SK-N-SH (cell line): ENCODE results near the gene CACNA2D1. TPM values are rescaled to one million over a fixed set of nuclear protein-coding genes. Genes with fewer than 3 reads are reported as not detected.

ENCODE experiments used
- CTCF ChIA-PET: fragments of 300-600, 350-600 bp; formaldehyde crosslinking; extraction: SDS; loops from one replicate; lab custom pipeline; 2021; lab: Yijun Ruan, JAX
- POLR2A ChIA-PET: fragments of 350-600 bp; sonication (Branson Sonifier 250); formaldehyde crosslinking; extraction: SDS; loops from one replicate; lab custom pipeline; 2020; ENCODE audit warnings: antibody characterized with exemption, inconsistent platforms; lab: Yijun Ruan, JAX
- DNase-seq: peaks from one replicate; pipeline ENCODE4 v3.0.0; 2012
- H2AFZ ChIP-seq: fragments of 200-600 bp; sonication (generic); 2 replicates; pipeline ENCODE4 v1.8.1; 2016; ENCODE audit warnings: antibody characterized with exemption, mild to moderate bottlenecking, low read depth
- H3F3A ChIP-seq: fragments of 200-600 bp; sonication (generic); replicated peaks from 2 replicates; pipeline ENCODE3; 2016; ENCODE audit warnings: antibody characterized with exemption, mild to moderate bottlenecking; ENCODE audit not compliant: insufficient read depth
- H3K27ac ChIP-seq, 2 experiments: fragments of 200-500 bp in 1 of 2; fragments of 200-600 bp in 1 of 2; sonication (Bioruptor generic) in 1 of 2; sonication (generic), shearing (Covaris generic) in 1 of 2; 2 replicates each; pipeline versions ENCODE4 v1.5.1 to v1.6.1; 2014 to 2016; ENCODE audit warnings: low read depth in 2 of 2, inconsistent platforms in 1 of 2, low read length in 1 of 2, mild to moderate bottlenecking in 1 of 2, mixed read lengths in 1 of 2
- H3K27me3 ChIP-seq: fragments of 200-600 bp; sonication (generic), shearing (Covaris generic); 2 replicates; pipeline ENCODE4 v1.6.1; 2016; ENCODE audit warnings: mixed run types; ENCODE audit not compliant: insufficient read depth
- H3K36me3 ChIP-seq, 2 experiments: fragments of 200-500 bp in 1 of 2; fragments of 200-600 bp in 1 of 2; sonication (Bioruptor generic) in 1 of 2; sonication (generic) in 1 of 2; replicated peaks in 1 of 2; 2 replicates each; pipeline versions ENCODE3 to v1.5.1; 2014 to 2016; ENCODE audit warnings: low read length in 1 of 2, mild to moderate bottlenecking in 1 of 2; ENCODE audit not compliant: insufficient read depth in 2 of 2, control insufficient read depth in 1 of 2
- H3K4me1 ChIP-seq, 2 experiments: fragments of 200-500 bp in 1 of 2; fragments of 200-600 bp in 1 of 2; sonication (Bioruptor generic) in 1 of 2; sonication (generic), shearing (Covaris generic) in 1 of 2; 2 replicates each; pipeline versions ENCODE4 v1.5.1 to v1.6.1; 2014 to 2016; ENCODE audit warnings: low read depth in 1 of 2, low read length in 1 of 2, mixed run types in 1 of 2; ENCODE audit not compliant: insufficient read depth in 2 of 2, control insufficient read depth in 1 of 2
- H3K4me2 ChIP-seq: fragments of 200-600 bp; sonication (generic), shearing (Covaris generic); 2 replicates; pipeline ENCODE4 v1.6.1; 2017; ENCODE audit warnings: mixed run types
- H3K4me3 ChIP-seq, 2 experiments: fragments of 200-500 bp in 1 of 2; fragments of 200-600 bp in 1 of 2; sonication (Bioruptor generic) in 1 of 2; sonication (generic), shearing (Covaris generic) in 1 of 2; 2 replicates each; pipeline versions ENCODE4 v1.5.1 to v1.8.1; 2014 to 2016; ENCODE audit warnings: low read depth in 2 of 2, inconsistent platforms in 1 of 2, low read length in 1 of 2, mild to moderate bottlenecking in 1 of 2, mixed read lengths in 1 of 2, moderate library complexity in 1 of 2
- H3K79me2 ChIP-seq: fragments of 200-600 bp; sonication (generic); 2 replicates; pipeline ENCODE4 v1.8.1; 2017; ENCODE audit warnings: mild to moderate bottlenecking; ENCODE audit not compliant: insufficient read depth
- H3K9ac ChIP-seq: fragments of 200-600 bp; sonication (generic); 2 replicates; pipeline ENCODE4 v1.6.1; 2017; ENCODE audit warnings: mixed run types
- H3K9me2 ChIP-seq: fragments of 200-600 bp; sonication (generic); 2 replicates; pipeline ENCODE4 v1.6.1; 2017; ENCODE audit warnings: mixed run types
- H3K9me3 ChIP-seq: fragments of 200-600 bp; sonication (generic); 2 replicates; pipeline ENCODE4 v1.6.1; 2017; ENCODE audit warnings: mixed run types, mild to moderate bottlenecking, moderate library complexity
- H4K20me1 ChIP-seq: fragments of 200-600 bp; sonication (generic); 2 replicates; pipeline ENCODE4 v1.6.1; 2017; ENCODE audit warnings: mild to moderate bottlenecking, mixed run types; ENCODE audit not compliant: insufficient read depth
- ELF1 ChIP-seq: IDR thresholded peaks from 2 replicates; pipeline ENCODE4 v1.4.0; 2012
- EZH2phosphoT487 ChIP-seq: fragments of 200-600 bp; sonication (generic); IDR thresholded peaks from 2 replicates; pipeline ENCODE4 v1.6.1; 2017; ENCODE audit warnings: low read depth, mixed run types, mild to moderate bottlenecking, antibody characterized with exemption, moderate library complexity, borderline replicate concordance
- MXI1 ChIP-seq: IDR thresholded peaks from 2 replicates; pipeline ENCODE4 v1.6.1; 2012; ENCODE audit warnings: mild to moderate bottlenecking, low read depth, low read length, improper control_type of control experiment
- REST ChIP-seq: IDR thresholded peaks from 2 replicates; pipeline ENCODE4 v1.6.1; 2012; ENCODE audit warnings: mild to moderate bottlenecking, low read depth, low read length, moderate library complexity
- SIN3A ChIP-seq: IDR thresholded peaks from 2 replicates; pipeline ENCODE4 v1.6.1; 2012; ENCODE audit warnings: low read depth, mild to moderate bottlenecking, low read length, moderate library complexity, borderline replicate concordance
- WGBS: methylation state at CpG from one replicate; pipeline ENCODE4 v1.1.6; 2017; ENCODE audit warnings: low lambda C conversion rate; 5-methylcytosine and 5-hydroxymethylcytosine counted together
- polyA plus RNA-seq, 3 experiments: library from polyadenylated mRNA; depleted of rRNA; stranded (reverse); fragments of >200 nt; gene quantifications; 2 replicates each; pipeline ENCODE4 v1.2.3, GENCODE V29; 2012
- TF ChIP-seq, protein P1 (sequence below): IDR thresholded peaks from 2 replicates; pipeline ENCODE4 v1.4.0; 2012; ENCODE audit warnings: low read depth

Gene CACNA2D1
- polyA plus RNA-seq, 1 of the 3 experiments (the other 2 are of a cell fraction), result 3.4 TPM

DNA sequence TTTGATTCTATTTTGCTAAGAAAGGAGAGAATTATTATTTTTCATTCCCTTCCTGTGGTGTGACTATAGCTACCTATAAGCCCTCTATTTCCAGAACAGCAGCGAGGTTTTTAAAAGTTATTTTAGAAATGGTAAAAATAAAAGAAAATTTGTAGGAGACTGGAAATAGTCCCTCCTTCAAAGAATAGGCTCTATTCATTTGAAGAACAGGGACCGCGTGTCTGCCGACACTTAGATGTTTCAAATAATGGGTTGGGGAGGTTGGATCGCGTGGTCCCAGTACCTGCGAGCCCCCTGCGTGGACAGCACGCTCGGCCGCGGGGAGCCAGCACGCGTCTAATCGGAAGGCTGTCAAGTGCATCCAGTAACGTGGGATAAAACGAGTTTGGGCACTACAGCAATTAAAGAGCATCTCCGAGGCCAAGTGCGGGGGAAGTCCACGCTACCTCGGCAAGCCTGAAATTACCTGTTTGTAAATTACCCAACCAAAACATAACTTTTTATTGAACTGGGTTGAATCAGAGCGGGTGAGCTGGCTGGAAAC, 1.0 kb downstream of the CACNA2D1 start:
- H3K4me2 ChIP-seq, result peak overlapping the region; percentile 90
- H3K9ac ChIP-seq, result peak overlapping the region; percentile 88
- H3K79me2 ChIP-seq, result peaks cover 40% of the 10 kb centered on the region
- under 1% methylated on average over 22 of the region's 22 CpGs for WGBS
- H3K9me2 ChIP-seq, result no peaks in the 10 kb centered on the region
- peaks cover 6% of the 10 kb centered on the region; the same call in 1 of the 2 replicates for H4K20me1 ChIP-seq
- no peaks in the 10 kb centered on the region for H3K9me3 ChIP-seq
- H3K4me3 ChIP-seq, result peak overlapping the region; percentile 89 to 100
- TF ChIP-seq MXI1, result peak; percentile 88
- no peak for TF ChIP-seq EZH2phosphoT487
- peak; percentile 49; the same call in 1 of the 2 replicates for TF ChIP-seq SIN3A
- TF ChIP-seq, protein P1, sequence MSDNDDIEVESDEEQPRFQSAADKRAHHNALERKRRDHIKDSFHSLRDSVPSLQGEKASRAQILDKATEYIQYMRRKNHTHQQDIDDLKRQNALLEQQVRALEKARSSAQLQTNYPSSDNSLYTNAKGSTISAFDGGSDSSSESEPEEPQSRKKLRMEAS, result peak; percentile 80
- 0 out of 2 replicates have a peak, but pooled peaks have one; percentile 19 for TF ChIP-seq REST
- H2AFZ ChIP-seq, result peak overlapping the region; percentile 54
- H3K4me1 ChIP-seq, result peaks cover 8 to 37% of the 10 kb centered on the region in 2 experiments; a peak in 3 of 4 replicates
- DNase-seq, result peak; percentile 62
- POLR2A ChIA-PET, result no interaction called here
- CTCF ChIA-PET, result interaction anchor here (0.5 to 1.3 kb wide), 9 partner anchors 39 to 1620 kb away, joined by 3 to 5 read pairs (median 3); no protein-coding TSS in a partner anchor
- H3K36me3 ChIP-seq, result no peaks in the 10 kb centered on the region
- peak overlapping the region; percentile 81 to 99 for H3K27ac ChIP-seq
- H3K27me3 ChIP-seq, result no peaks in the 10 kb centered on the region
- H3F3A ChIP-seq, result peaks cover 7% of the 10 kb centered on the region

GRCh38 chr7:82441669-82442478, 1.7 kb downstream of the CACNA2D1 start:
- Histone ChIP-seq H4K20me1 (peaks cover 6% of the 10 kb centered on the region; the same call in 1 of the 2 replicates), H3K79me2 (peaks cover 40% of the 10 kb centered on the region), H3F3A (peaks cover 7% of the 10 kb centered on the region), H3K9ac (peak overlapping the region; percentile 88; the same call in 1 of the 2 replicates), H3K4me2 (peak overlapping the region; percentile 90), H3K4me1 (peaks cover 8 to 43% of the 10 kb centered on the region in 2 experiments; a peak in 3 of 4 replicates), H3K9me2 (no peaks in the 10 kb centered on the region), H3K9me3 (no peaks in the 10 kb centered on the region), H3K27me3 (no peaks in the 10 kb centered on the region), H2AFZ (peak overlapping the region; percentile 54; the same call in 1 of the 2 replicates), H3K36me3 (no peaks in the 10 kb centered on the region), H3K4me3 (peak overlapping the region; percentile 89 to 100), H3K27ac (peak overlapping the region; percentile 81 to 99)
- CTCF ChIA-PET, result interaction anchor here (0.5 to 1.3 kb wide), 9 partner anchors 40 to 1620 kb away, joined by 3 to 5 read pairs (median 3); no protein-coding TSS in a partner anchor
- POLR2A ChIA-PET, result no interaction called here
- TF ChIP-seq REST (peak; percentile 88), ELF1 (no peak)
- 12% methylated on average over 9 of the region's 9 CpGs for WGBS
- DNase-seq, result peak; percentile 23
